Lower leg skin (tissue), 4 donors: ENCODE measurements around the gene CTNNBL1. TPM values are rescaled to one million over a fixed set of nuclear protein-coding genes. Genes with fewer than 3 reads are reported as not detected.

Source experiments
- DNase-seq, 2 donors: peaks; one replicate each; pipeline ENCODE4 v3.0.0-alpha.2; 2019; ENCODE audit warnings: low spot score in 2 of 2
- H3K4me3 ChIP-seq: fragments of 200-600 bp; sonication (generic); 2 replicates; pipeline ENCODE4 v1.5.1; 2017; ENCODE audit warnings: mild to moderate bottlenecking, low read depth; ENCODE audit not compliant: poor library complexity, severe bottlenecking
- POLR2A ChIP-seq, 2 donors: fragments of 450-650 bp; IDR thresholded peaks; one replicate each; pipeline ENCODE4 v1.6.1; 2016 to 2017; ENCODE audit warnings: antibody characterized with exemption in 2 of 2, mild to moderate bottlenecking in 1 of 2, moderate library complexity in 1 of 2
- WGBS, 2 donors: methylation state at CpG; one replicate each; pipeline ENCODE4 v1.1.5; 2018; 5-methylcytosine and 5-hydroxymethylcytosine counted together
- intact Hi-C: fragments of 100-400 bp; cut with DNase I; formaldehyde crosslinking; loops from one replicate; pipeline ENCODE4 v1.15.0; 2023; ENCODE audit warnings: low total_unique reads
- total RNA-seq, 4 donors: library from RNA; depleted of rRNA; stranded (reverse); fragments of >200 nt; gene quantifications; one replicate each; pipeline ENCODE4 v1.1.0, GENCODE V29; 2016
- TF ChIP-seq, protein P1 (sequence below), 3 donors: fragments of 450-650 bp; IDR thresholded peaks; one replicate each; pipeline ENCODE4 v1.5.1; 2016; ENCODE audit warnings: antibody characterized with exemption in 3 of 3, mild to moderate bottlenecking in 3 of 3, moderate library complexity in 2 of 3

Gene CTNNBL1
- total RNA-seq, 4 donors from 2014 or later = 22.0 to 35.0 (median 27.5) TPM

DNA sequence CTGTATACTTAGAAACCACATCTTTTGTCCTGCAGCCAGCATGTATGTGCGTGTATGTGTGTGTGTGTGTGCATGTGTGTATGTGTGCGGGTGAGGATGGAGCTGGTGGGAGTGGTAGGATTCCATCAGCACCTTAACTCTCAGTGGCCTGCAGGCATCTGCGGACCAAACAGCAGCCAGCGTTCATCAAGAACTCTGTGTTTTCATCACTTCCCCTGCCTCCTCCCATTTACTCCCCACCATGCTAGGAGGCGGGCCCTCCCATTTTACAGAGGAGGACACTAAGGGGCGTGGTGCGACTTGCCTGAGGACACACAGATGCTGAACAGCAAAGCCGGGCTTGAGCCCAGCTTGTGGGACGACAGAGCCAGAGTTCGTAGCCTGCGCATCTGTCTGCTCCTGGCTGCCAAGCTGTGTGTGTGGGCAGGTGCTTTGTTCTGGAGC lies 218.0 kb downstream of the CTNNBL1 start:
- TF ChIP-seq, protein P1, sequence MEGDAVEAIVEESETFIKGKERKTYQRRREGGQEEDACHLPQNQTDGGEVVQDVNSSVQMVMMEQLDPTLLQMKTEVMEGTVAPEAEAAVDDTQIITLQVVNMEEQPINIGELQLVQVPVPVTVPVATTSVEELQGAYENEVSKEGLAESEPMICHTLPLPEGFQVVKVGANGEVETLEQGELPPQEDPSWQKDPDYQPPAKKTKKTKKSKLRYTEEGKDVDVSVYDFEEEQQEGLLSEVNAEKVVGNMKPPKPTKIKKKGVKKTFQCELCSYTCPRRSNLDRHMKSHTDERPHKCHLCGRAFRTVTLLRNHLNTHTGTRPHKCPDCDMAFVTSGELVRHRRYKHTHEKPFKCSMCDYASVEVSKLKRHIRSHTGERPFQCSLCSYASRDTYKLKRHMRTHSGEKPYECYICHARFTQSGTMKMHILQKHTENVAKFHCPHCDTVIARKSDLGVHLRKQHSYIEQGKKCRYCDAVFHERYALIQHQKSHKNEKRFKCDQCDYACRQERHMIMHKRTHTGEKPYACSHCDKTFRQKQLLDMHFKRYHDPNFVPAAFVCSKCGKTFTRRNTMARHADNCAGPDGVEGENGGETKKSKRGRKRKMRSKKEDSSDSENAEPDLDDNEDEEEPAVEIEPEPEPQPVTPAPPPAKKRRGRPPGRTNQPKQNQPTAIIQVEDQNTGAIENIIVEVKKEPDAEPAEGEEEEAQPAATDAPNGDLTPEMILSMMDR (IDR thresholded peaks at IDR 0.05) = no peak
- TF ChIP-seq POLR2A (IDR thresholded peaks at IDR 0.05) = no peak
- DNase-seq = peak in 1 of 2 donors; percentile 53
- 2 to 4% methylated on average over 11 of the region's 11 CpGs for WGBS, 2 donors
- no peak overlapping the region for H3K4me3 ChIP-seq
- intact Hi-C loops = no loop called here

DNA sequence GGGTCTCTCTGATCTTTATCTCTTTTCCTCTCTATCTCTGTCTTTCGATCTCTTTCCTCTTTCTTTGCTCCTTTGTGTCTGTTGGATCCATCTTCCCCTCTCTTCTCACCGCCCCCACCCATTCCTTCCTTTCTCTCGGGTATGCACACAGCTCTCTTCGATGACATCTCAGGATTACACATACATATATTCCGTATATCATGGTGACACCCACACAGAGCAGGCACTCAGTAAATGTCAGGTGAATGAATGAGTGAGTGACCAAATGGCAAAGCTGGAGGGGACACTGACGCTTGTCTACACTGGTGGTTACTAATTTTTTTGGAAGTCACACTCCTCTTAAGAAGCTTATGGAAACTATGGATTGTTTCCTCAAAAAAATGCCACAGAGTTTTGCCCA lies 219.0 kb downstream of the CTNNBL1 start:
- no peak for DNase-seq
- no peak overlapping the region for H3K4me3 ChIP-seq
- 60 to 69% methylated on average over 6 of the region's 6 CpGs for WGBS, 2 donors
- TF ChIP-seq, protein P1 (IDR thresholded peaks at IDR 0.05) = no peak
- no peak for TF ChIP-seq POLR2A (IDR thresholded peaks at IDR 0.05)
- intact Hi-C loops = no loop called here

DNA sequence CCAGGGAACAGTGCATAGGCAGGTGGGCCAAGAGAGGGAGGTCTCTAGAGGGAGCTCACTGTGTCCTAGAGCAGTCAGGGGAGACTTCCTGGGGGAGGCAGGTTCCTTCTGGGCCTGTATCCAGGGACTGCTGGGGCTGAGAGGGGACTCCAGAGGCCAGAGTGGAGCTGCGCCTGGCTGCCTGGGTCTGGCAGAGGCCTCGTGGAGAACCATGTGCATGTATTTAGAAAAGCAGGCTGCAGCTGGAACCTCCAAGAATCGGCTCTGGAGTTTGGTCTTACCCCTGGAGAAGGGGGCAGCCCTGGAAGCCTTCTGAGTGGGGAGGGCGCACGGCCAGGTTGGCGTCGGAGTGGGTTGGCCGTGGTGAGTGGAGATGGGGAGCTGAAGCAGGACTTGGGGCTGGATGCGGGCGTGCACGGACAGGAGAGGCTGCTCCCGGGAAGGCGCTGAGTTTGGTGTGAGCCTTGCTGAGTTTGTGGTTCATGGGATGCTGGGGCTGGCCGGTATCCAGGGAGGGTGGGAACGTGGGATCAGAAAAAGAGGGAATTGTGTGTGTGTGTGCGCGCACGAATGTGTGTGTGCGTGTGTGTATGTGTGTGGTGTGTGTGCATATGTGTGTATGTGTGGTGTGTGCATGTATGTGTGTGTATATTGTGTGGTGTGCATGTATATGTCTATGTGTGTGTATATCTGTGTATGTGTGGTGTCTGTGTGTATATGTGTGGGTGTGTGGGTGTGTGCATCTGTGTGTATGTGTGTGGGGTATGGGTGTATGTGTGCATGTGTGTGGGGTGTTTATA lies 219.9 kb downstream of the CTNNBL1 start:
- no peak for DNase-seq
- TF ChIP-seq, protein P1 (IDR thresholded peaks at IDR 0.05) = no peak
- no peak for TF ChIP-seq POLR2A (IDR thresholded peaks at IDR 0.05)
- WGBS, 2 donors = 41 to 44% methylated on average over 19 of the region's 19 CpGs
- no peak overlapping the region for H3K4me3 ChIP-seq
- intact Hi-C loops = no loop called here

DNA sequence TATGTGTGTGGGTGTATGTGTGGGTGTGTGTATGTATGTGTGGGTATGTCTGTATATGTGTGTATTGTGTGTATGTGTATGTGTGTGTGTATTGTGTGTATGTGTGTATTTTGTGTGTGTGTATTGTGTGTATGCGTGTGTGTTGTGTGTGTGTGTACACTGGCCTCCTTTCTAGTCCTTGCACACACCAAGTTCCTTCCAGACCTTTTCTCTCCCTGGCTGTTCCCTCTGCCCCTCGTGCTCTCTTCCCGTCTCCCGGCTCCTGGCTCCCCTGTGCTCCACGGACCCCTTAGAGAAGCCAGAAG lies 220.5 kb downstream of the CTNNBL1 start:
- intact Hi-C loops = no loop called here
- DNase-seq = no peak
- 48 to 56% methylated on average over 5 of the region's 5 CpGs for WGBS, 2 donors
- no peak overlapping the region for H3K4me3 ChIP-seq
- TF ChIP-seq, protein P1 (IDR thresholded peaks at IDR 0.05) = no peak
- no peak for TF ChIP-seq POLR2A (IDR thresholded peaks at IDR 0.05)

DNA sequence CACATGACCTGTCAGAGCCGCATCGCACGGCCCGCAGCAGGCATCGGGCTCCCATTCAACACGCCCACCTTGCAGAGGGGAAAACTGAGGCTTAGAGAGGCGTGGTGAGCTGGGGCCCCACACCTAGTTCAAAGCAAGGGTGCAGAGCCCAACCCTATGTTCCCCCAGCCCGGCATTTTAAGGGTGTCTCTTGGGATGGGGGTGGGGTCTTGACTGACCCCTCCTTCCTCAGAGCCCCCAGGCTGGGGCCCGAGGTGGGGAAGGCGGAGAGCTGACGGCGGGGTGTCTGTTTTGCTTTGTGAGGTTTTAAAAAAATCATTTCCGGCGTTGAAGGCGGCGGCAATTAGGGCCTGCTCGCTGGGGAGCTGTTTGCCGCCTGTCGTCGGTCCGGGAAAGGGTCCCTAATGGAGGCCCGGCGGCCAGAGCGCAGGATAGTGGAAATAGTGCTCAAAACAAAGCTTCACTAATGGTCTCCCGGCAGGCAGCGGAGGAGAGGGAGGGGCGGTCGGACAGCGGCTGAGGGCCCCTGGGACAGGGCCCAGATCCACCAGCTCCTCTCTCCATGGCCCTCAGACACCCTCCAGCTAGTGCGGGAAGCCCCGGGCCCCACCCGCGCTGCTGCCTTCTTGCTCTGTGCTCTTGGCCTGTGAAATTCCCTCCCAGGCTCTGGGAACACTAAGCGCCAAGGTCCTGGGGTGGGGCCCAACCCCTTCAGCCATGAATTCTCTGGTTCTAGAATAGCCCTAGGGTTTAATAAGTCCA lies 221.0 kb downstream of the CTNNBL1 start:
- DNase-seq = no peak
- intact Hi-C loops = no loop called here
- 8 to 12% methylated on average over 34 of the region's 34 CpGs for WGBS, 2 donors
- no peak for TF ChIP-seq POLR2A (IDR thresholded peaks at IDR 0.05)
- TF ChIP-seq, protein P1 (IDR thresholded peaks at IDR 0.05) = no peak
- no peak overlapping the region for H3K4me3 ChIP-seq
